ENCODE measurements around the gene RAB11FIP3.
A peak's percentile ranks its signal among the peaks of the same experiment; 100 is the strongest.

RAB11FIP3 gene

GRCh38 chr16:521381-522210 lies 96.1 kb downstream of the RAB11FIP3 start:
- no peak for DNase-seq

GRCh38 chr16:522320-523096 lies 97.1 kb downstream of the RAB11FIP3 start:
- no peak for DNase-seq

GRCh38 chr16:523097-523741 lies 97.8 kb downstream of the RAB11FIP3 start:
- no peak for DNase-seq

GRCh38 chr16:524274-525040 lies 99.0 kb downstream of the RAB11FIP3 start:
- no peak for DNase-seq

GRCh38 chr16:525123-525519 lies 99.7 kb downstream of the RAB11FIP3 start:
- DNase-seq: no peak

GRCh38 chr16:525520-526180 lies 100.2 kb downstream of the RAB11FIP3 start:
- DNase-seq: peak; percentile 39

GRCh38 chr16:526181-527014 lies 100.9 kb downstream of the RAB11FIP3 start:
- DNase-seq: no peak

- peak; percentile 86 for DNase-seq
Measured at GRCh38 chr16:527015-527903, 101.8 kb downstream of the RAB11FIP3 start, which contains the start of gene CAPN15. Gene CAPN15, plus strand, starts transcription at chr16:527712. Its CDS starts 19,127 bp downstream, at chr16:546839.

- peak; percentile 34 for DNase-seq
Measured at GRCh38 chr16:528111-529011, 102.9 kb downstream of the RAB11FIP3 start.

GRCh38 chr16:529012-529575 lies 103.6 kb downstream of the RAB11FIP3 start:
- DNase-seq: peak; percentile 40

- DNase-seq: no peak
Measured at GRCh38 chr16:530111-530817, 104.8 kb downstream of the RAB11FIP3 start.

- DNase-seq: no peak
Measured at GRCh38 chr16:531494-532125, 106.2 kb downstream of the RAB11FIP3 start.

- no peak for DNase-seq
Measured at GRCh38 chr16:533391-534123, 108.1 kb downstream of the RAB11FIP3 start.

- DNase-seq: no peak
Measured at GRCh38 chr16:534135-534534, 108.7 kb downstream of the RAB11FIP3 start.

- no peak for DNase-seq
Measured at GRCh38 chr16:534856-535445, 109.5 kb downstream of the RAB11FIP3 start.

Data from CD4-positive, alpha-beta T cell treated with Interleukin-17A for 1 hour (primary cell).